ENCODE data around the gene AMOTL1.
"Not testable (repeated sequence)": the region's sequence is repeated elsewhere in the genome, so short reads cannot be mapped to it uniquely, and the experiment has no call there.

The AMOTL1 gene

GRCh38 chr11:94806014-94806413 is 37.9 kb downstream of the AMOTL1 start:
- peaks cover 12% of the 10 kb centered on the region for H3K4me1 ChIP-seq (ENCODE audit: control insufficient read depth, insufficient read depth, low read depth, low read length)
- no peak overlapping the region for H2BK15ac ChIP-seq (ENCODE audit: low read depth, poor library complexity, severe bottlenecking)
- no peak overlapping the region for H3K23ac ChIP-seq (ENCODE audit: low read length in 2 of 2)
- no peak overlapping the region for H2BK5ac ChIP-seq (ENCODE audit: low read depth, low read length, poor library complexity, severe bottlenecking)
- H3K18ac ChIP-seq (ENCODE audit: low read depth in 1 of 2, low read length in 2 of 2) = no peak overlapping the region
- H3K4ac ChIP-seq (ENCODE audit: low read depth in 1 of 2, low read length in 2 of 2) = peak overlapping the region in 1 of 2 experiments; percentile 33
- peaks cover 14% of the 10 kb centered on the region for H3K79me1 ChIP-seq (replicated peaks; ENCODE audit: low read length, poor library complexity, severe bottlenecking)
- H3K27me3 ChIP-seq (ENCODE audit: control insufficient read depth in 1 of 2, insufficient read depth in 1 of 2, low read length in 2 of 2) = no peaks in the 10 kb centered on the region
- H2AK5ac ChIP-seq (ENCODE audit: low read length, severe bottlenecking) = peak overlapping the region; percentile 4
- no peak overlapping the region for H3K4me2 ChIP-seq (ENCODE audit: low read length, poor library complexity, severe bottlenecking)
- H3K4me3 ChIP-seq (ENCODE audit: insufficient read depth in 1 of 2, low read depth in 1 of 2, low read length in 2 of 2) = peak overlapping the region in 1 of 2 experiments; percentile 14
- 100% methylated on average over 1 of the region's 1 CpG for WGBS
- no peak for DNase-seq
- peak overlapping the region; percentile 15 for H3K27ac ChIP-seq (ENCODE audit: low read length, poor library complexity, severe bottlenecking)
- no peak overlapping the region for H2AFZ ChIP-seq (ENCODE audit: low read depth, low read length)
- H4K91ac ChIP-seq (ENCODE audit: low read length) = no peak overlapping the region
- H3K9ac ChIP-seq (ENCODE audit: low read length) = no peak overlapping the region
- H2BK120ac ChIP-seq (ENCODE audit: low read depth, low read length) = no peak overlapping the region
- no peaks in the 10 kb centered on the region for H3K9me3 ChIP-seq (ENCODE audit: control insufficient read depth, low read length)
- H4K8ac ChIP-seq (ENCODE audit: low read length) = no peak overlapping the region
- H2BK12ac ChIP-seq (ENCODE audit: low read length in 2 of 2) = peak overlapping the region in 1 of 2 experiments; percentile 21
- peak overlapping the region in 1 of 2 experiments; percentile 53 for H3K14ac ChIP-seq (ENCODE audit: low read length in 2 of 2)
- peaks cover 25 to 56% of the 10 kb centered on the region in 2 experiments for H3K36me3 ChIP-seq (ENCODE audit: control insufficient read depth in 1 of 2, insufficient read depth in 2 of 2, low read depth in 1 of 2, low read length in 2 of 2)

GRCh38 chr11:94806419-94806818 is 38.3 kb downstream of the AMOTL1 start:
- H3K79me1 ChIP-seq (replicated peaks; ENCODE audit: low read length, poor library complexity, severe bottlenecking) = peaks cover 12% of the 10 kb centered on the region
- H3K4ac ChIP-seq (ENCODE audit: low read depth in 1 of 2, low read length in 2 of 2) = no peak overlapping the region
- no peak overlapping the region for H2AK5ac ChIP-seq (ENCODE audit: low read length, severe bottlenecking)
- H3K27ac ChIP-seq (ENCODE audit: low read length, poor library complexity, severe bottlenecking) = no peak overlapping the region
- H3K4me3 ChIP-seq (ENCODE audit: insufficient read depth in 1 of 2, low read depth in 1 of 2, low read length in 2 of 2) = peak overlapping the region in 1 of 2 experiments; percentile 14
- no peak overlapping the region for H3K23ac ChIP-seq (ENCODE audit: low read length in 2 of 2)
- no peaks in the 10 kb centered on the region for H3K27me3 ChIP-seq (ENCODE audit: control insufficient read depth in 1 of 2, insufficient read depth in 1 of 2, low read length in 2 of 2)
- H3K14ac ChIP-seq (ENCODE audit: low read length in 2 of 2) = no peak overlapping the region
- no peak overlapping the region for H2BK5ac ChIP-seq (ENCODE audit: low read depth, low read length, poor library complexity, severe bottlenecking)
- DNase-seq = no peak
- H3K18ac ChIP-seq (ENCODE audit: low read depth in 1 of 2, low read length in 2 of 2) = no peak overlapping the region
- no peak overlapping the region for H4K8ac ChIP-seq (ENCODE audit: low read length)
- no peak overlapping the region for H2BK15ac ChIP-seq (ENCODE audit: low read depth, poor library complexity, severe bottlenecking)
- no peak overlapping the region for H2BK12ac ChIP-seq (ENCODE audit: low read length in 2 of 2)
- H3K9ac ChIP-seq (ENCODE audit: low read length) = peak overlapping the region; percentile 23
- no peak overlapping the region for H2BK120ac ChIP-seq (ENCODE audit: low read depth, low read length)
- no peak overlapping the region for H3K4me2 ChIP-seq (ENCODE audit: low read length, poor library complexity, severe bottlenecking)
- WGBS = 83% methylated on average over 4 of the region's 4 CpGs
- peaks cover 21 to 52% of the 10 kb centered on the region in 2 experiments for H3K36me3 ChIP-seq (ENCODE audit: control insufficient read depth in 1 of 2, insufficient read depth in 2 of 2, low read depth in 1 of 2, low read length in 2 of 2)
- no peak overlapping the region for H2AFZ ChIP-seq (ENCODE audit: low read depth, low read length)
- H3K4me1 ChIP-seq (ENCODE audit: control insufficient read depth, insufficient read depth, low read depth, low read length) = peaks cover 15% of the 10 kb centered on the region
- H3K9me3 ChIP-seq (ENCODE audit: control insufficient read depth, low read length) = no peaks in the 10 kb centered on the region
- no peak overlapping the region for H4K91ac ChIP-seq (ENCODE audit: low read length)

- no peak overlapping the region for H3K4me3 ChIP-seq (ENCODE audit: insufficient read depth in 1 of 2, low read depth in 1 of 2, low read length in 2 of 2)
- DNase-seq = peak; percentile 89
- H3K14ac ChIP-seq (ENCODE audit: low read length in 2 of 2) = peak overlapping the region in 1 of 2 experiments; percentile 2
- peaks cover 15% of the 10 kb centered on the region for H3K4me1 ChIP-seq (ENCODE audit: control insufficient read depth, insufficient read depth, low read depth, low read length)
- no peak overlapping the region for H3K4me2 ChIP-seq (ENCODE audit: low read length, poor library complexity, severe bottlenecking)
- no peak overlapping the region for H2BK5ac ChIP-seq (ENCODE audit: low read depth, low read length, poor library complexity, severe bottlenecking)
- 73% methylated on average over 3 of the region's 5 CpGs for WGBS
- no peak overlapping the region for H4K91ac ChIP-seq (ENCODE audit: low read length)
- H2BK12ac ChIP-seq (ENCODE audit: low read length in 2 of 2) = peak overlapping the region in 1 of 2 experiments; percentile 4
- no peak overlapping the region for H3K4ac ChIP-seq (ENCODE audit: low read depth in 1 of 2, low read length in 2 of 2)
- H3K36me3 ChIP-seq (ENCODE audit: control insufficient read depth in 1 of 2, insufficient read depth in 2 of 2, low read depth in 1 of 2, low read length in 2 of 2) = peaks cover 14 to 43% of the 10 kb centered on the region in 2 experiments
- peaks cover 7% of the 10 kb centered on the region for H3K79me1 ChIP-seq (replicated peaks; ENCODE audit: low read length, poor library complexity, severe bottlenecking)
- no peak overlapping the region for H3K9ac ChIP-seq (ENCODE audit: low read length)
- H2BK120ac ChIP-seq (ENCODE audit: low read depth, low read length) = no peak overlapping the region
- H2BK15ac ChIP-seq (ENCODE audit: low read depth, poor library complexity, severe bottlenecking) = no peak overlapping the region
- H3K27me3 ChIP-seq (ENCODE audit: control insufficient read depth in 1 of 2, insufficient read depth in 1 of 2, low read length in 2 of 2) = no peaks in the 10 kb centered on the region
- H3K27ac ChIP-seq (ENCODE audit: low read length, poor library complexity, severe bottlenecking) = peak overlapping the region; percentile 1
- H2AK5ac ChIP-seq (ENCODE audit: low read length, severe bottlenecking) = no peak overlapping the region
- peak overlapping the region; percentile 66 for H4K8ac ChIP-seq (ENCODE audit: low read length)
- no peaks in the 10 kb centered on the region for H3K9me3 ChIP-seq (ENCODE audit: control insufficient read depth, low read length)
- H3K23ac ChIP-seq (ENCODE audit: low read length in 2 of 2) = no peak overlapping the region
- no peak overlapping the region for H3K18ac ChIP-seq (ENCODE audit: low read depth in 1 of 2, low read length in 2 of 2)
- H2AFZ ChIP-seq (ENCODE audit: low read depth, low read length) = no peak overlapping the region
Observed at GRCh38 chr11:94809251-94809650, 41.1 kb downstream of the AMOTL1 start.

GRCh38 chr11:94812724-94813720 is 44.9 kb downstream of the AMOTL1 start:
- Histone ChIP-seq H3K4me1 (ENCODE audit: control insufficient read depth, insufficient read depth, low read depth, low read length) (peaks cover 11% of the 10 kb centered on the region), H2AK5ac (ENCODE audit: low read length, severe bottlenecking) (peak overlapping the region; percentile 17), H3K27ac (ENCODE audit: low read length, poor library complexity, severe bottlenecking) (peak overlapping the region; percentile 78), H3K36me3 (ENCODE audit: control insufficient read depth in 1 of 2, insufficient read depth in 2 of 2, low read depth in 1 of 2, low read length in 2 of 2) (peaks cover 5 to 39% of the 10 kb centered on the region in 2 experiments)
- H2BK120ac ChIP-seq (ENCODE audit: low read depth, low read length); H4K8ac ChIP-seq (ENCODE audit: low read length); H3K18ac ChIP-seq (ENCODE audit: low read depth in 1 of 2, low read length in 2 of 2); H2BK12ac ChIP-seq (ENCODE audit: low read length in 2 of 2); H3K14ac ChIP-seq (ENCODE audit: low read length in 2 of 2); H3K23ac ChIP-seq (ENCODE audit: low read length in 2 of 2); H2AFZ ChIP-seq (ENCODE audit: low read depth, low read length); DNase-seq; H3K27me3 ChIP-seq (ENCODE audit: control insufficient read depth in 1 of 2, insufficient read depth in 1 of 2, low read length in 2 of 2); H3K4ac ChIP-seq (ENCODE audit: low read depth in 1 of 2, low read length in 2 of 2); H2BK5ac ChIP-seq (ENCODE audit: low read depth, low read length, poor library complexity, severe bottlenecking); H3K9me3 ChIP-seq (ENCODE audit: control insufficient read depth, low read length); H3K79me1 ChIP-seq (replicated peaks; ENCODE audit: low read length, poor library complexity, severe bottlenecking); H2BK15ac ChIP-seq (ENCODE audit: low read depth, poor library complexity, severe bottlenecking); H4K91ac ChIP-seq (ENCODE audit: low read length); H3K4me2 ChIP-seq (ENCODE audit: low read length, poor library complexity, severe bottlenecking); H3K4me3 ChIP-seq (ENCODE audit: insufficient read depth in 1 of 2, low read depth in 1 of 2, low read length in 2 of 2); H3K9ac ChIP-seq (ENCODE audit: low read length): not testable (repeated sequence)
- 92% methylated on average over 7 of the region's 9 CpGs for WGBS
